CD4-positive, alpha-beta memory T cell (primary cell): Measurements from ENCODE around the gene ABHD15. TPM values are rescaled to one million over a fixed set of nuclear protein-coding genes. Genes with fewer than 3 reads are reported as not detected.

Source experiments
- CTCF ChIA-PET: fragments of 350-600 bp; sonication (Branson Sonifier 250); formaldehyde crosslinking; loops from one replicate; lab custom pipeline; 2021; ENCODE audit warnings: inconsistent platforms; ENCODE audit not compliant: partially characterized antibody; lab: Charles Lee
- POLR2A ChIA-PET: fragments of 350-600 bp; sonication (Branson Sonifier 250); formaldehyde crosslinking; loops from one replicate; lab custom pipeline; 2021; ENCODE audit not compliant: partially characterized antibody; lab: Charles Lee
- DNase-seq, 5 donors: peaks; one replicate each; pipeline versions ENCODE4 v3.0.0 to v3.0.0-alpha.2; 2020 to 2022; ENCODE audit warnings: mixed read lengths in 1 of 5
- H3K27ac ChIP-seq: one replicate; pipeline ENCODE4 v1.7.0; 2013; ENCODE audit warnings: low read depth, low read length
- H3K27me3 ChIP-seq: 2 replicates; pipeline ENCODE4 v1.7.0; 2013; ENCODE audit warnings: mild to moderate bottlenecking, low read length, moderate library complexity; ENCODE audit not compliant: insufficient read depth
- H3K36me3 ChIP-seq: 2 replicates; pipeline ENCODE4 v1.7.0; 2013; ENCODE audit warnings: mild to moderate bottlenecking, low read length, moderate library complexity; ENCODE audit not compliant: insufficient read depth
- H3K4me1 ChIP-seq: 2 replicates; pipeline ENCODE4 v1.7.0; 2013; ENCODE audit warnings: mild to moderate bottlenecking, low read length, moderate library complexity; ENCODE audit not compliant: insufficient read depth
- H3K4me3 ChIP-seq, 2 donors: one replicate each; pipeline ENCODE4 v1.7.0; 2013; ENCODE audit warnings: low read length in 2 of 2, mild to moderate bottlenecking in 1 of 2
- H3K9me3 ChIP-seq, 2 donors: one replicate each; pipeline ENCODE4 v1.7.0; 2013; ENCODE audit warnings: low read length in 2 of 2, control low read depth in 1 of 2; ENCODE audit not compliant: control insufficient read depth in 1 of 2
- H3K27ac Mint-ChIP-seq, 7 donors: one replicate each; pipeline ENCODE4 v1.8.0; 2020 to 2021; ENCODE audit warnings: mixed read lengths in 7 of 7, mild to moderate bottlenecking in 6 of 7, inconsistent platforms in 3 of 7, moderate library complexity in 3 of 7
- H3K27me3 Mint-ChIP-seq, 2 donors: one replicate each; pipeline ENCODE4 v1.8.0; 2020 to 2021; ENCODE audit warnings: mixed read lengths in 2 of 2
- H3K36me3 Mint-ChIP-seq, 2 donors: one replicate each; pipeline ENCODE4 v1.8.0; 2020 to 2021; ENCODE audit warnings: mixed read lengths in 2 of 2, inconsistent platforms in 1 of 2, mild to moderate bottlenecking in 1 of 2
- H3K4me1 Mint-ChIP-seq, 4 donors: one replicate each; pipeline ENCODE4 v1.8.0; 2020 to 2021; ENCODE audit warnings: mixed read lengths in 4 of 4, mild to moderate bottlenecking in 1 of 4
- H3K4me3 Mint-ChIP-seq, 8 donors: one replicate each; pipeline ENCODE4 v1.8.0; 2020 to 2021; ENCODE audit warnings: mixed read lengths in 8 of 8, mild to moderate bottlenecking in 7 of 8, moderate library complexity in 6 of 8, inconsistent platforms in 3 of 8
- H3K9me3 Mint-ChIP-seq, 8 donors: one replicate each; pipeline ENCODE4 v1.8.0; 2020 to 2021; ENCODE audit warnings: mixed read lengths in 8 of 8, mild to moderate bottlenecking in 5 of 8, inconsistent platforms in 3 of 8, moderate library complexity in 1 of 8
- intact Hi-C: fragments of 100-400 bp; cut with micrococcal nuclease; formaldehyde crosslinking; loops from one replicate; pipeline ENCODE4 v1.15.1; 2023
- polyA plus RNA-seq, 2 donors: library from polyadenylated mRNA; unstranded; fragments of 300-500 nt; fragmentation: Illumina TruSeq; gene quantifications; one replicate each; pipeline ENCODE4 v1.2.3, GENCODE V29; 2021
- total RNA-seq, 2 experiments: library from RNA; stranded (reverse); gene quantifications; one replicate each; pipeline ENCODE4 v1.2.3, GENCODE V29; 2021

The ABHD15 gene
- total and polyA plus RNA-seq, 4 experiments from 2014 or later: 8.2 to 18.8 (median 15.8) TPM

DNA sequence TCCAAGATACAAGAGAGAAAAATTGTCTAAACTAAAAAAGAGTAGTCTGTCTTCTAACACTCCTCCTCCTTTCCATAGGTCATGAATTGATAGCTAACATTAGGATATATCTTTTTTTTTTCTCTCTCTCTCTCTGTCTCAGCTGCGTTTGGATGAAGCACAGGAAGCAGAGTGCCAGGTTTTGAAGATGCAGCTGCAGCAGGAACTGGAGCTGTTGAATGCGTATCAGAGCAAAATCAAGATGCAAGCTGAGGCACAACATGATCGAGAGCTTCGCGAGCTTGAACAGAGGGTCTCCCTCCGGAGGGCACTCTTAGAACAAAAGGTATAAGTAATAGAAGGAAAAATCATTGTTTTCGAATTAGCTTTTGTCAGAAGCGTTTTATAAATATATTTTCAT, 32.9 kb downstream of the ABHD15 start:
- Histone ChIP-seq H3K27me3 (no peaks in the 10 kb centered on the region), H3K27ac (no peak overlapping the region), H3K4me1 (no peaks in the 10 kb centered on the region), H3K36me3 (peaks cover 32% of the 10 kb centered on the region), H3K4me3 (no peak overlapping the region), H3K9me3 (no peaks in the 10 kb centered on the region)
- Mint-ChIP-seq H3K4me3 (no peak overlapping the region), H3K36me3 (peaks cover 30 to 44% of the 10 kb centered on the region in 2 donors), H3K27me3 (no peaks in the 10 kb centered on the region), H3K4me1 (no peaks in the 10 kb centered on the region), H3K9me3 (no peaks in the 10 kb centered on the region), H3K27ac (no peak overlapping the region)
- ChIA-PET POLR2A (interaction anchor here (0.7 to 1.1 kb wide), 2 partner anchors 34 to 164 kb away, joined by 3 to 4 read pairs; no protein-coding TSS in a partner anchor), CTCF (interaction anchor here (0.9 to 6.4 kb wide), 12 partner anchors 10 to 167 kb away, joined by 3 to 103 read pairs (median 4); no protein-coding TSS in a partner anchor)
- intact Hi-C loops: loop anchor here (10.0 kb wide), 1 partner anchor 389 kb away; no protein-coding TSS in a partner anchor
- DNase-seq: no peak

GRCh38 chr17:29526322-29526721, 40.5 kb downstream of the ABHD15 start:
- Histone ChIP-seq H3K4me3 (no peak overlapping the region), H3K4me1 (no peaks in the 10 kb centered on the region), H3K27ac (no peak overlapping the region), H3K36me3 (peaks cover 37% of the 10 kb centered on the region), H3K9me3 (no peaks in the 10 kb centered on the region), H3K27me3 (no peaks in the 10 kb centered on the region)
- CTCF ChIA-PET: interaction anchor here (3.0 kb wide), 1 partner anchor 10 kb away, joined by 14 read pairs; no protein-coding TSS in a partner anchor
- no peak overlapping the region for H3K4me3 Mint-ChIP-seq
- no peaks in the 10 kb centered on the region for H3K4me1 Mint-ChIP-seq
- no peak for DNase-seq
- peaks cover 21 to 49% of the 10 kb centered on the region in 2 donors for H3K36me3 Mint-ChIP-seq
- H3K27ac Mint-ChIP-seq: peak overlapping the region in 1 of 7 donors; percentile 61
- H3K27me3 Mint-ChIP-seq: no peaks in the 10 kb centered on the region
- intact Hi-C loops: no loop called here
- H3K9me3 Mint-ChIP-seq: no peaks in the 10 kb centered on the region
- POLR2A ChIA-PET: no interaction called here

DNA sequence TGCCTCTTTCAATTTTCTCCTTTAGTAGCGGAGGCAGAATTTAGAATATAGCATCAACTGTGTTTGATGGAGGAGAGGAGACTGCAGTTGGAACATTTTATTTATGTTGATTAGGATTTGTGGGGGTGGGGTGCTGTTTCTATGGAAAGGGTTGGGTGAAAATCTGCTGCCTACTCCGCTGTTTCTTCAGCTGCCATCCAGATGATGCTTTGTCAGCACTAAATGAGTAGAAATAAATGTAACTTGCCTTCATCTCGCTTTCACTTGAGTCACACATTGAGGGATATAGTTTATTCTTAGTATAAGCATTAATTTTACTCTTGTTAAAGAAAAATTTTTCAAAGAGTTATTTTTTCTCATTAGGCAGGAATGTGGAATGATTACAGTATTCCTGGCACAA, 42.1 kb downstream of the ABHD15 start:
- H3K27me3 ChIP-seq: no peaks in the 10 kb centered on the region
- H3K4me1 Mint-ChIP-seq: no peaks in the 10 kb centered on the region
- no peak for DNase-seq
- H3K27me3 Mint-ChIP-seq: no peaks in the 10 kb centered on the region
- no peaks in the 10 kb centered on the region for H3K4me1 ChIP-seq
- no peak overlapping the region for H3K27ac ChIP-seq
- no peak overlapping the region for H3K4me3 ChIP-seq
- H3K27ac Mint-ChIP-seq: peak overlapping the region in 3 of 7 donors; percentile 22 to 50 (median 29)
- peaks cover 17 to 48% of the 10 kb centered on the region in 2 donors for H3K36me3 Mint-ChIP-seq
- CTCF ChIA-PET: interaction anchor here (2.0 to 2.6 kb wide), 2 partner anchors 11 to 155 kb away, joined by 17 to 20 read pairs; no protein-coding TSS in a partner anchor
- no peaks in the 10 kb centered on the region for H3K9me3 Mint-ChIP-seq
- H3K9me3 ChIP-seq: no peaks in the 10 kb centered on the region
- peaks cover 30% of the 10 kb centered on the region for H3K36me3 ChIP-seq
- H3K4me3 Mint-ChIP-seq: no peak overlapping the region
- POLR2A ChIA-PET: interaction anchor here (0.5 kb wide), 1 partner anchor 30 kb away, joined by 3 read pairs; no protein-coding TSS in a partner anchor
- intact Hi-C loops: no loop called here

GRCh38 chr17:29518359-29518758, 48.5 kb downstream of the ABHD15 start:
- H3K4me1 Mint-ChIP-seq: no peaks in the 10 kb centered on the region
- H3K27me3 Mint-ChIP-seq: no peaks in the 10 kb centered on the region
- H3K4me3 Mint-ChIP-seq: no peak overlapping the region
- H3K4me1 ChIP-seq: no peaks in the 10 kb centered on the region
- H3K9me3 Mint-ChIP-seq: no peaks in the 10 kb centered on the region
- H3K27ac Mint-ChIP-seq: peak overlapping the region in 1 of 7 donors; percentile 15
- H3K36me3 Mint-ChIP-seq: peaks cover 30 to 48% of the 10 kb centered on the region in 2 donors
- no peaks in the 10 kb centered on the region for H3K27me3 ChIP-seq
- DNase-seq: no peak
- CTCF ChIA-PET: interaction anchor here (2.3 kb wide), 1 partner anchor 148 kb away, joined by 8 read pairs; no protein-coding TSS in a partner anchor
- H3K9me3 ChIP-seq: no peaks in the 10 kb centered on the region
- H3K36me3 ChIP-seq: peaks cover 44% of the 10 kb centered on the region
- H3K27ac ChIP-seq: no peak overlapping the region
- intact Hi-C loops: no loop called here
- POLR2A ChIA-PET: no interaction called here
- no peak overlapping the region for H3K4me3 ChIP-seq

- intact Hi-C loops: no loop called here
- no peaks in the 10 kb centered on the region for H3K9me3 Mint-ChIP-seq
- no peak overlapping the region for H3K27ac Mint-ChIP-seq
- ChIA-PET CTCF (interaction anchor here (1.8 kb wide), 1 partner anchor 145 kb away, joined by 8 read pairs; no protein-coding TSS in a partner anchor), POLR2A (interaction anchor here (0.6 kb wide), 1 partner anchor 20 kb away, joined by 4 read pairs; no protein-coding TSS in a partner anchor)
- H3K27me3 Mint-ChIP-seq: no peaks in the 10 kb centered on the region
- Histone ChIP-seq H3K4me1 (no peaks in the 10 kb centered on the region), H3K9me3 (no peaks in the 10 kb centered on the region), H3K27ac (no peak overlapping the region), H3K27me3 (no peaks in the 10 kb centered on the region), H3K4me3 (no peak overlapping the region), H3K36me3 (peaks cover 45% of the 10 kb centered on the region)
- H3K36me3 Mint-ChIP-seq: peaks cover 26 to 38% of the 10 kb centered on the region in 2 donors
- no peak for DNase-seq
- H3K4me3 Mint-ChIP-seq: no peak overlapping the region
- no peaks in the 10 kb centered on the region for H3K4me1 Mint-ChIP-seq
Observed at GRCh38 chr17:29514792-29515191, 52.0 kb downstream of the ABHD15 start.

- H3K36me3 ChIP-seq: peaks cover 28% of the 10 kb centered on the region
- Mint-ChIP-seq H3K27ac (peak overlapping the region in 1 of 7 donors; percentile 37), H3K4me1 (peaks cover 0 to 3% (median 1%) of the 10 kb centered on the region in 4 donors), H3K9me3 (no peaks in the 10 kb centered on the region), H3K36me3 (peaks cover 15 to 43% of the 10 kb centered on the region in 2 donors), H3K27me3 (no peaks in the 10 kb centered on the region), H3K4me3 (no peak overlapping the region)
- no peak for DNase-seq
- ChIA-PET POLR2A (no interaction called here), CTCF (no interaction called here)
- intact Hi-C loops: no loop called here
- H3K27me3 ChIP-seq: no peaks in the 10 kb centered on the region
- no peak overlapping the region for H3K4me3 ChIP-seq
- no peak overlapping the region for H3K27ac ChIP-seq
- H3K9me3 ChIP-seq: no peaks in the 10 kb centered on the region
- no peaks in the 10 kb centered on the region for H3K4me1 ChIP-seq
Observed at GRCh38 chr17:29510953-29511352, 55.9 kb downstream of the ABHD15 start.
